HG02840 (cell line): ENCODE data around the gene ERO1A.
"Not testable (repeated sequence)": the region's sequence is repeated elsewhere in the genome, so short reads cannot be mapped to it uniquely, and the experiment has no call there.

Experiments used
- ATAC-seq: cut with Tn5 transposase; IDR thresholded peaks from one replicate; pipeline ENCODE4 v1.9.1; 2021; ENCODE audit warnings: mild to moderate bottlenecking, moderate library complexity, moderate number of reproducible peaks; ENCODE audit not compliant: unreplicated experiment, low FRiP score

The ERO1A gene

GRCh38 chr14:52695481-52696091, at the start of gene ERO1A:
Gene ERO1A (minus strand): TSS chr14:52695558. CDS start chr14:52695481, 77 bp downstream.
- ATAC-seq, result peak; percentile 69

GRCh38 chr14:52741865-52742264, 46.5 kb upstream of the ERO1A start:
- ATAC-seq, result peak; percentile 14

- ATAC-seq, result no peak
Measured at GRCh38 chr14:52740751-52741150, 45.4 kb upstream of the ERO1A start.

GRCh38 chr14:52738409-52738808, 43.1 kb upstream of the ERO1A start:
- no peak for ATAC-seq

- ATAC-seq, result no peak
Measured at GRCh38 chr14:52735921-52736489, 40.6 kb upstream of the ERO1A start.

GRCh38 chr14:52733824-52734223, 38.5 kb upstream of the ERO1A start:
- ATAC-seq, result no peak

GRCh38 chr14:52730709-52731111, 35.4 kb upstream of the ERO1A start:
- no peak for ATAC-seq

- peak; percentile 93 for ATAC-seq
Measured at GRCh38 chr14:52729925-52730708, 34.8 kb upstream of the ERO1A start, which contains the start of gene STYX. Gene STYX (plus strand): TSS chr14:52730166. CDS start chr14:52730475, 309 bp downstream.

GRCh38 chr14:52729585-52729924, 34.2 kb upstream of the ERO1A start:
- ATAC-seq, result no peak

GRCh38 chr14:52729035-52729434, 33.7 kb upstream of the ERO1A start:
- ATAC-seq, result not testable (repeated sequence)

GRCh38 chr14:52727509-52727908, 32.2 kb upstream of the ERO1A start:
- not testable (repeated sequence) for ATAC-seq

- no peak for ATAC-seq
Measured at GRCh38 chr14:52724360-52724644, 28.9 kb upstream of the ERO1A start.

- no peak for ATAC-seq
Measured at GRCh38 chr14:52723514-52724359, 28.4 kb upstream of the ERO1A start.

- no peak for ATAC-seq
Measured at GRCh38 chr14:52716155-52716554, 20.8 kb upstream of the ERO1A start.

GRCh38 chr14:52711666-52712065, 16.3 kb upstream of the ERO1A start:
- ATAC-seq, result no peak

GRCh38 chr14:52706724-52707706, 11.7 kb upstream of the ERO1A start, which contains the start of gene PSMC6:
Gene PSMC6 (plus strand): TSS chr14:52707200. CDS start chr14:52707220, 20 bp downstream.
- peak; percentile 92 for ATAC-seq

- no peak for ATAC-seq
Measured at GRCh38 chr14:52706286-52706685, 10.9 kb upstream of the ERO1A start.

- ATAC-seq, result no peak
Measured at GRCh38 chr14:52703664-52704063, 8.3 kb upstream of the ERO1A start.

- no peak for ATAC-seq
Measured at GRCh38 chr14:52703225-52703624, 7.9 kb upstream of the ERO1A start.

- ATAC-seq, result no peak
Measured at GRCh38 chr14:52701223-52701622, 5.9 kb upstream of the ERO1A start.
